HEK293T (cell line): ENCODE measurements around the gene POLR2A.

ENCODE experiments used
- CTCF ChIA-PET: fragments of 350-600 bp; formaldehyde crosslinking; extraction: SDS; loops from one replicate; lab custom pipeline; 2021; ENCODE audit warnings: antibody characterized with exemption, inconsistent platforms; lab: Yijun Ruan, JAX
- POLR2A ChIA-PET: fragments of 350-600 bp; formaldehyde crosslinking; extraction: SDS; loops from one replicate; lab custom pipeline; 2020; ENCODE audit warnings: antibody characterized with exemption, inconsistent platforms; lab: Yijun Ruan, JAX
- DNase-seq: peaks from one replicate; pipeline ENCODE4 v3.0.0; 2012; ENCODE audit warnings: mixed read lengths; ENCODE audit errors: extremely low spot score
- ARNT ChIP-seq: fragments of 450-650 bp; IDR thresholded peaks from 2 replicates; pipeline ENCODE4 v1.6.1; 2017; ENCODE audit warnings: mild to moderate bottlenecking
- BHLHE40 ChIP-seq: fragments of 450-650 bp; IDR thresholded peaks from 2 replicates; pipeline ENCODE4 v1.6.1; 2016; ENCODE audit warnings: mild to moderate bottlenecking, moderate library complexity, borderline replicate concordance
- CTBP1 ChIP-seq: fragments of 450-650 bp; IDR thresholded peaks from 2 replicates; pipeline ENCODE4 v1.6.1; 2016; ENCODE audit warnings: borderline replicate concordance
- ELF4 ChIP-seq: fragments of 450-650 bp; IDR thresholded peaks from 2 replicates; pipeline ENCODE4 v1.6.1; 2017; ENCODE audit warnings: antibody characterized with exemption
- FOXA1 ChIP-seq: fragments of 450-650 bp; IDR thresholded peaks from 2 replicates; pipeline ENCODE4 v1.6.1; 2016; ENCODE audit warnings: mild to moderate bottlenecking
- FOXK2 ChIP-seq: fragments of 450-650 bp; IDR thresholded peaks from 2 replicates; pipeline ENCODE4 v1.6.1; 2016; ENCODE audit warnings: mild to moderate bottlenecking
- FOXM1 ChIP-seq: fragments of 450-650 bp; IDR thresholded peaks from 2 replicates; pipeline ENCODE4 v1.6.1; 2017; ENCODE audit warnings: mild to moderate bottlenecking, borderline replicate concordance
- HDGF ChIP-seq: fragments of 450-650 bp; IDR thresholded peaks from 2 replicates; pipeline ENCODE4 v1.6.1; 2017; ENCODE audit warnings: antibody characterized with exemption, borderline replicate concordance
- L3MBTL2 ChIP-seq: fragments of 450-650 bp; conservative IDR thresholded peaks from 2 replicates; pipeline ENCODE4 v1.6.1; 2016; ENCODE audit warnings: mild to moderate bottlenecking
- LEF1 ChIP-seq: fragments of 450-650 bp; IDR thresholded peaks from 2 replicates; pipeline ENCODE4 v1.6.1; 2017; ENCODE audit warnings: mild to moderate bottlenecking, borderline replicate concordance
- NFRKB ChIP-seq: fragments of 450-650 bp; IDR thresholded peaks from 2 replicates; pipeline ENCODE4 v1.6.1; 2016; ENCODE audit warnings: mild to moderate bottlenecking, moderate library complexity
- SP1 ChIP-seq: fragments of 450-650 bp; IDR thresholded peaks from 2 replicates; pipeline ENCODE4 v1.6.1; 2017
- SUZ12 ChIP-seq: fragments of 450-650 bp; IDR thresholded peaks from 2 replicates; pipeline ENCODE4 v1.6.1; 2016; ENCODE audit warnings: mild to moderate bottlenecking
- TARDBP ChIP-seq: fragments of 450-650 bp; IDR thresholded peaks from 2 replicates; pipeline ENCODE4 v1.6.1; 2016
- ZNF384 ChIP-seq: fragments of 450-650 bp; IDR thresholded peaks from 2 replicates; pipeline ENCODE4 v1.6.1; 2016
- TF ChIP-seq, protein P1 (sequence below): fragments of 450-650 bp; IDR thresholded peaks from 2 replicates; pipeline ENCODE4 v1.6.1; 2016

POLR2A gene

GRCh38 chr17:7496470-7497183 lies 12.5 kb downstream of the POLR2A start:
- POLR2A ChIA-PET = interaction anchor here (0.7 kb wide), 1 partner anchor 13 kb away, joined by 3 read pairs; no protein-coding TSS in a partner anchor
- DNase-seq = no peak
- no peak for TF ChIP-seq LEF1
- TF ChIP-seq SUZ12 = no peak
- TF ChIP-seq, protein P1, sequence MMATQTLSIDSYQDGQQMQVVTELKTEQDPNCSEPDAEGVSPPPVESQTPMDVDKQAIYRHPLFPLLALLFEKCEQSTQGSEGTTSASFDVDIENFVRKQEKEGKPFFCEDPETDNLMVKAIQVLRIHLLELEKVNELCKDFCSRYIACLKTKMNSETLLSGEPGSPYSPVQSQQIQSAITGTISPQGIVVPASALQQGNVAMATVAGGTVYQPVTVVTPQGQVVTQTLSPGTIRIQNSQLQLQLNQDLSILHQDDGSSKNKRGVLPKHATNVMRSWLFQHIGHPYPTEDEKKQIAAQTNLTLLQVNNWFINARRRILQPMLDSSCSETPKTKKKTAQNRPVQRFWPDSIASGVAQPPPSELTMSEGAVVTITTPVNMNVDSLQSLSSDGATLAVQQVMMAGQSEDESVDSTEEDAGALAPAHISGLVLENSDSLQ = no peak
- TF ChIP-seq NFRKB = no peak
- TF ChIP-seq L3MBTL2 = no peak
- TF ChIP-seq ZNF384 = no peak
- no peak for TF ChIP-seq ELF4
- CTCF ChIA-PET = no interaction called here

- CTCF ChIA-PET = no interaction called here
- no peak for DNase-seq
- TF ChIP-seq NFRKB (no peak), ZNF384 (no peak), FOXA1 (no peak), HDGF (no peak), ARNT (no peak)
- POLR2A ChIA-PET = interaction anchor here (0.7 kb wide), 1 partner anchor 13 kb away, joined by 3 read pairs; no protein-coding TSS in a partner anchor
These were observed 13.1 kb downstream of the POLR2A start for GRCh38 chr17:7497228-7497627.

DNA sequence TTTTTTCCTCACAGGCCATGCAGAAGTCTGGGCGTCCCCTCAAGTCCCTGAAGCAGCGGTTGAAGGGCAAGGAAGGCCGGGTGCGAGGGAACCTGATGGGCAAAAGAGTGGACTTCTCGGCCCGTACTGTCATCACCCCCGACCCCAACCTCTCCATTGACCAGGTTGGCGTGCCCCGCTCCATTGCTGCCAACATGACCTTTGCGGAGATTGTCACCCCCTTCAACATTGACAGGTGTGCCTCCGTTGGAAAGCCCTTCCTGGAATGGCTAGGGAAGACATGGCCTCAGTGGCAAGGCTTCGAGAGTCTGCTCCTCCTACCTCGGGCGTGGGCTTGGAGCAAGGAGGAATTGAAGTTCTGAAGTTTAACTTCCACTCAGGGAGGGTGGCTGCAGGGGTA lies 13.5 kb downstream of the POLR2A start:
- ChIA-PET CTCF (no interaction called here), POLR2A (interaction anchor here (0.7 kb wide), 1 partner anchor 12 kb away, joined by 3 read pairs; no protein-coding TSS in a partner anchor)
- no peak for DNase-seq
- TF ChIP-seq TARDBP (no peak), BHLHE40 (no peak), FOXM1 (no peak), CTBP1 (no peak), FOXA1 (no peak)

GRCh38 chr17:7499161-7499560 lies 15.0 kb downstream of the POLR2A start:
- TF ChIP-seq SUZ12 = no peak
- TF ChIP-seq LEF1 = no peak
- no peak for TF ChIP-seq NFRKB
- no peak for TF ChIP-seq BHLHE40
- no peak for TF ChIP-seq ZNF384
- no peak for TF ChIP-seq ARNT
- no peak for TF ChIP-seq FOXA1
- TF ChIP-seq ELF4 = no peak
- no peak for TF ChIP-seq SP1
- TF ChIP-seq FOXK2 = no peak
- TF ChIP-seq CTBP1 = no peak
- TF ChIP-seq HDGF = no peak
- TF ChIP-seq FOXM1 = no peak
- TF ChIP-seq L3MBTL2 = no peak
- TF ChIP-seq, protein P1 = no peak
- no peak for TF ChIP-seq TARDBP
- CTCF ChIA-PET = no interaction called here
- DNase-seq = no peak

DNA sequence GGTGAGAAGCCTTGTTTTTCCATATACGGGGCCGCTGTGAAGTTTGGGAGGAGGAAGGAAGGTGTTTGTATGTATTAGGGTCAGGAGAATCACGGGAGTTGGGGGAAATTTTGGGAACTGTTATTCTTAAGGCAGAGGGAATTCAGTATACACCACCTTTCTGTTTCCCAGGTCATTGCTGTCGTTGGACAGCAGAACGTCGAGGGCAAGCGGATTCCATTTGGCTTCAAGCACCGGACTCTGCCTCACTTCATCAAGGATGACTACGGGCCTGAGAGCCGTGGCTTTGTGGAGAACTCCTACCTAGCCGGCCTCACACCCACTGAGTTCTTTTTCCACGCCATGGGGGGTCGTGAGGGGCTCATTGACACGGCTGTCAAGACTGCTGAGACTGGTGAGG lies 17.6 kb downstream of the POLR2A start:
- CTCF ChIA-PET = no interaction called here
- DNase-seq = no peak
- TF ChIP-seq LEF1 (no peak), NFRKB (no peak), CTBP1 (no peak), BHLHE40 (no peak), TARDBP (no peak), FOXK2 (no peak), FOXM1 (no peak), SP1 (no peak), ARNT (no peak), SUZ12 (no peak), ELF4 (no peak), HDGF (no peak), FOXA1 (no peak), ZNF384 (no peak), L3MBTL2 (no peak)
- TF ChIP-seq, protein P1 = no peak
- POLR2A ChIA-PET = interaction anchor here (1.0 kb wide), 1 partner anchor 146 kb away, joined by 3 read pairs; no protein-coding TSS in a partner anchor

More at GRCh38 chr17:7499161-7499560, 15.0 kb downstream of the POLR2A start:
- POLR2A ChIA-PET = no interaction called here

GRCh38 chr17:7502171-7502847 lies 18.1 kb downstream of the POLR2A start:
- DNase-seq = no peak
- POLR2A ChIA-PET = interaction anchor here (1.0 kb wide), 1 partner anchor 146 kb away, joined by 3 read pairs; no protein-coding TSS in a partner anchor
- TF ChIP-seq FOXM1 (no peak), SUZ12 (no peak), FOXA1 (no peak), CTBP1 (no peak), NFRKB (no peak), HDGF (no peak), LEF1 (no peak), FOXK2 (no peak), L3MBTL2 (no peak), BHLHE40 (no peak), TARDBP (no peak), ARNT (no peak), ELF4 (no peak)
- TF ChIP-seq, protein P1 = no peak
- CTCF ChIA-PET = no interaction called here
